8988T (cell line): ENCODE data around the gene DVL3.
"Not testable (repeated sequence)": the region's sequence is repeated elsewhere in the genome, so short reads cannot be mapped to it uniquely, and the experiment has no call there.

Experiments used
- DNase-seq: peaks from one replicate; pipeline ENCODE4 v3.0.0; 2011

The DVL3 gene

DNA sequence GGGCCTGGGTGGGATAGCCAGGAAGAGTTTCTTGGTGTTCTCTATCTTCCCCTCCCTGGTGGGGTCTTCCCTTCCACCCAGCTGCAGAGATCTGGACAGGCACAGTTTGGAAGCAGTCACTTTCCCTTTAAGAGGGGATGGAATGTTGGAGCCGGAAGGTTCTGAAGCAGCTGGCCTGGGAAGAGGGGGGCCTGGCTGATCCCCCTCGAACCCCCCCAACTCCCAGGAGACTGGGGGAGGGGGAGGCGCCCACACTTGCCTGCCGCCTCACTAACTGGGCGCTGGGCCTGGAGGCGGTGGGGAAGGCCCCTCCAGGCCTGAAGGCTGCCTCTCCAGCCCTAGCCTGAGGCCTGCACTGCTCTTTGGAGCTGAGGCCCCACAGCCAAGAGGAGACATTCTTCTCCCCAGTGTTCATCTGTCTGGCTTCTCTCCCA lies 1.4 kb downstream of the DVL3 start:
- peak; percentile 49 for DNase-seq

DNA sequence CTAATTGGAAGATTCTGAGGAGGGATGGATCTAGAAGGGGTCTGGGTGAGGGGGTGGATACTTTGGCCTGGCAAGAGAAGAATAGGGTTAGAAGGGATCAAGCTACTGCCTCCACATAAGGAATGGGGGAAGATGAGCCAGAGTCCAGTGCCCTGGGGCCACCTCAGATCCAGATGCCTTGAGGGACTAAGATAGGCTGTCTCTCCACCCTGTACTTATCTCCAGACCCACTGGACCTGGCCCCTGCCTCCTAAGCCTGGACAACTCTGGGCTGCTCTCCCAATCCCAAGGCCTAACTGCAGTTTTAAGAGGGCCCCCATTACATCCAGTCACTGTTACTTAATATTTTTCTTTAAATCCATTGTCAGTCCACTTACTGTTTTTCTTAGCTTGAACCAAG lies 2.0 kb downstream of the DVL3 start:
- DNase-seq: peak; percentile 13

DNA sequence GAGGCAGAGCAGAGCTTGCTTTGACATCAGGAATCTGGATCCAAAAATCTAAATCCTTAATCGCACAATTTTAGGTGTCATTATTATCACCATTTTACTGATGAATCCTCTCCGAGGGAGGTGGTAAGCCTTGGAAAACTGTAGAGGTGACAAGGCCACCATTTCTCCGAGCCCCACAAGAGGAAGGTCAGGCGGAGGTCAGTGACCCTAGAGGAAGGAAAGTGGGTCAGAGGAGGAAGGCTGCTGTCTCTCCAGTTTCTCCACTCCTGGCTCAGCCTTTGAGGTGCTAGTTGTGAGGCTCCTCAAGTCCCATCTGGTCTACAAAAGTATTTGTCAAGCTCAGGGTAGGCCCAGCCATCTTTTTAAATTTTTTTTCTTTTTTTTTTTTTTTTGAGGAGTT lies 3.2 kb downstream of the DVL3 start:
- DNase-seq: no peak

DNA sequence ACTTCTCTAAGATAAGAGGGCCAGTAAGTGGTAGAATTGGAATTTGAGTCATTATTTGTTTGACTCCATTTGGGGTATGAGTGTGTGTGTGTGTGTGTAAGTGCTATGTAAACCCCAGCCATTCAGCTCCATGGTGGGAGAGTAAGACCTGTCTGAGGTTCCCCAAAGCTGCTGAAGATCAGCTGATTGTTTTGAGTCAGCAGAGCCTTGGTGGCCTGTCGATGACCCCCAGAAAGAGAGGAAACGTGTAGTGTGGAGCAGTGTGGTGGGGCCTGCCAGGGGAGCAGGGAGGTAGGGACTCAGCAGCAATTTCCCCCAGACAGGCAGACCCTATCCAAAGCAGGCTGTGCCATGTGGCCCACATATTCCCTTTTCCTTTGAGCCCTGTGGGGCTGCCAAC lies 5.3 kb downstream of the DVL3 start:
- DNase-seq: no peak

DNA sequence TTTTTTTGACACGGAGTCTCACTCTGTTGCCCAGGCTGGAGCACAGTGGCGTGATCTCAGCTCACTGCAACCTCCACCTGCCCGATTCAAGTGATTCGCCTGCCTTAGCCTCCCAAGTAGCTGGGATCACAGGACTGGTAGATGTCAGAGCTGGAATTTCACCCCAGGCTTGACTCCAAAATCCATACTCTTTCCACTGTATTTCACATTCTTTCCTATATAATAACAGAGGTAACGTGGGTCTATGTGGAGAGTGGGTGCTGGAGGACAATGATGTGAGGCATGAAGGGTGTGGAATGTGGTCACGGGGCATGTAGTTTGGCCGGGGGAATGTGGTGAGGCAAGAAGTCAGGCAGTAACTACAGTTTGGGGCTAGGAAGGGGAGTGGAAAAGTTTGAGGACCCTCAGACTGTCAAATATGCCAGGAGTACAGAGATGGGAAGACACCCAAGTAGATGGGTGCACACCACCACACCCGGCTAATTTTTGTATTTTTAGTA lies 7.4 kb downstream of the DVL3 start:
- DNase-seq: not testable (repeated sequence)

DNA sequence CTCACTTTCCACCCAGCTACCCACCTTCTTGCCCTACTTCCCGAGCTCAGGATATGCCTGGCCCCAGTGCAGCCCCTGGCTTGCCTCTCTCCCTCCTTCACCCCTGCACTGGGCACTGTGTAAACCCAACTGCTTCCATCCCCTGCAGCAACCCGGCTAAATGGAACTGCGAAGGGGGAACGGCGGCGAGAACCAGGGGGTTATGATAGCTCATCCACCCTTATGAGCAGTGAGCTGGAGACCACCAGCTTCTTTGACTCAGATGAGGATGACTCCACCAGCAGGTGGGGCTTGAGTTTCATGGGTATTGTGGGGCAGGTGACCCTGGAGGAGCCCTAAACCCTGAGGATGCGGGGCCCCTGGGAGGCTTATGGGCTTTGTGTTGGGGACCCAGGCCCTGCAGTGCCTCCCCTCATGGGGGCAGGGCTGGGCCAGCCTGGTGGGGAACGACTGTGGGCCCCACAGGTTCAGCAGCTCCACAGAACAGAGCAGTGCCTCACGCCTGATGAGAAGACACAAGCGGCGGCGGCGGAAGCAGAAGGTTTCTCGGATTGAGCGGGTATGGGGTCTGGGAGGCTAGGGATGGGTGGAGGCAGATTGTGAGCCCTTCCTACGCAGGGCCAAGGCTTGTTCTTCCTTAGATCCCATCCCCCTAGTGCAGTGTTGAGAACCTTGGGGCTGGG lies 9.6 kb downstream of the DVL3 start:
- DNase-seq: no peak

DNA sequence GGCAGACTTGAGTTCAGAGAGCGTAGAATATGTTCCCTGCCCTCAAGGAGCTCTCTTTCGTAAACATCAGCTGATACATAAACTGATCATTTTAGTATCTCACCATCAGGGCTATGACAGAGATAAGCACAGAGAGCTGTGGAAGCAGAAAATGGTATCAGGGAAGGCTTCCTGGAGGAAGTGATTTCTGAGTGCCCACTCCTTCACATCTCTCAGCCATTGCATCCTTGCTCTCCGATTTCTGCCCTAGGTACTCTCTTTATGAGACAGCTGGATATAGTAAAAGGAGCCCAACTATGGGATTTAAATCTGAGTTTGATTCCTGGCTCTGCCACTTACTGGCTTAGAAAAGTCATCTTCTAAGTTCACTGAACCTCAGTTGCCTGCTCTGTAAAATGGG lies 10.4 kb downstream of the DVL3 start:
- DNase-seq: no peak

DNA sequence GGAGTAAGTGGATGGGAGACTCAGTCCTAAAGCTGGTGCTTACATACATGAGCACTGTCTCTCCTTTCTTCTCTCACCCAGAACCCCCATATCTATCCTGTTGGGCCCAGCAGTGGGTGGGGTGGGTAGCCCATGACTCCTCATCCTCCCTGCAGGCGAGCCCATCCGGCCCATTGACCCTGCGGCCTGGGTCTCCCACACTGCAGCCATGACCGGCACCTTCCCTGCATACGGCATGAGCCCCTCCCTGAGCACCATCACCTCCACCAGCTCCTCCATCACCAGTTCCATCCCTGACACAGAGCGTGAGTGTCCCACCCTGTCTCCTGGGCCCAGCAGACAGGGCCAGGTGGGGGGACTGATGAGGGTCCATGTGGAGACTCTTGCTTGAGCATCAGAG lies 11.5 kb downstream of the DVL3 start:
- DNase-seq: no peak

DNA sequence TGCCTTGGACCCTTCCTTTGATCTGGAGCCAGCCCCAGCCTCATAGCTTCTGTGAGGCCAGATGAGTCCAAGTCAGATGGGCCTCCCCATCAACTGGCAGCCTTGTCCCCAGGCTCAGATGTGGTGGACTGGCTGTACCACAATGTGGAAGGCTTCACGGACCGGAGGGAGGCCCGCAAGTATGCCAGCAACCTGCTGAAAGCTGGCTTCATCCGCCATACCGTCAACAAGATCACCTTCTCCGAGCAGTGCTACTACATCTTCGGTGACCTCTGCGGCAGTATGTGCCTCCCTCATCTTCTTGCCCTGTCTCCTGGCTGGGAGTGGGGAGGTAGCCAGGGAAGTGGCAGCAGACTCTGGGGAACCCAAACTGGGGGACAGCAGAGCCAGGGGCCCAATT lies 12.6 kb downstream of the DVL3 start:
- DNase-seq: no peak

DNA sequence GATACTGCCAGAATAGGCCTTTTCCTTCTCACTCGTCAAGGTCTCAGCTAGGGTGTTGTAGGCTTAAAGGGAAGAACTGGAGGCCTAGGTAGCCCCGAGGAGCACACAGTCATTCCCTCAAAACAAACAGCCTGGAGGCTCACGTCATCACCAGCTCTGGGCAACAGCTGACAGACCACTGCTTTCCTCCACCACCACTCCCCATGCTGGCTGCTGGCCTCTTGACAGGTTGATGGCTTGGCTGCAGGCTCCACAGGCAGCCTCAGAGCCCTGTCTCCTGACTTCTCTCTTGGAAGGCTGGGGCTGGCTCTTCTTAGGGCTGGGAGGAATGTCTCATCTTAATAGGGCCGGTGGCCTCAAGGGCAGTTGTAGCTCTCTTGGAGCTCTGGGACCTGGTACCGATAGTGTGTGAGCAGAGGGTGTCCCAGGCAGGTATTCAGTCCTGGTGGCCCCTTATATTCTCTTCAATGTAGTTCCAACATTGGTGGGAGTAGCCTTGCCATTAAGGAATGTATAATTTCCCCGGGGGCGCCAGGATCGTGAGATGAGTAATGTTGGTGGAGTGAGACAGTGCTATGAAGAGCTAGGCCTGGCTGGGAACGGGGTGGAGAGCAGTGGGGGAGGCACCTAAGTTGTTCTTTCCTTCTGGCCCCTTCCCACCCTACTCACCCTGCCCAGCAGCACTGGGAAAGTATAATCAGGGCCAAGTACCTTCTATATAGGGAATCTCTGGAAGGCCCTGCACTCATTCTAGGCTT lies 13.4 kb downstream of the DVL3 start:
- DNase-seq: no peak

DNA sequence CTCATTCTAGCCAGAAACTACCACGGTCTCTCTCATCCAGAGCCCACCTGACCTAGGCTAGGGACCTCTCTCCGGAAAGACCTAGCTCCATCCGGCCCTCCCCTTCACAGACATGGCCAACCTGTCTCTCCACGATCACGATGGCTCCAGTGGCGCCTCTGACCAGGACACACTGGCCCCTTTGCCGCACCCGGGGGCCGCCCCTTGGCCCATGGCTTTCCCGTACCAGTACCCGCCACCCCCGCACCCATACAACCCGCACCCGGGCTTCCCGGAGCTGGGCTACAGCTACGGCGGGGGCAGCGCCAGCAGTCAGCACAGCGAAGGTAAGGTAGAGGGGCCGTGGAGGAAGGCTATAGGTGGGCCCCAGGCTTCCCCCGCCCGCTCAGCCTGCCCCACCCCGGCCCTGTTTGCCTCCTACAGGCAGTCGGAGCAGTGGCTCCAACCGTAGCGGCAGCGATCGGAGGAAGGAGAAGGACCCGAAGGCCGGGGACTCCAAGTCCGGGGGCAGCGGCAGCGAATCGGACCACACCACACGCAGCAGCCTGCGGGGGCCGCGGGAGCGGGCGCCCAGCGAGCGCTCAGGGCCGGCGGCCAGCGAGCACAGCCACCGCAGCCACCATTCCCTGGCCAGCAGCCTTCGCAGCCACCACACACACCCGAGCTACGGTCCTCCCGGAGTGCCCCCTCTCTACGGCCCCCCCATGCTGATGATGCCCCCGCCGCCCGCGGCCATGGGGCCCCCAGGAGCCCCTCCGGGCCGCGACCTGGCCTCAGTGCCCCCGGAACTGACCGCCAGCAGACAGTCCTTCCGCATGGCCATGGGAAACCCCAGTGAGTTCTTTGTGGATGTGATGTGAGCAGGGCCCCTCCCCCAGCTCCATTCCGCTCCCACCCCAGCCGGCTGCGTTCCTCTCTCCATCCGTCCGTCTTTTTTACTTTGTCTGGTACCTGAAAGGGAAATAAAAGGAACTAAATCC lies 15.0 kb downstream of the DVL3 start:
- DNase-seq: no peak

DNA sequence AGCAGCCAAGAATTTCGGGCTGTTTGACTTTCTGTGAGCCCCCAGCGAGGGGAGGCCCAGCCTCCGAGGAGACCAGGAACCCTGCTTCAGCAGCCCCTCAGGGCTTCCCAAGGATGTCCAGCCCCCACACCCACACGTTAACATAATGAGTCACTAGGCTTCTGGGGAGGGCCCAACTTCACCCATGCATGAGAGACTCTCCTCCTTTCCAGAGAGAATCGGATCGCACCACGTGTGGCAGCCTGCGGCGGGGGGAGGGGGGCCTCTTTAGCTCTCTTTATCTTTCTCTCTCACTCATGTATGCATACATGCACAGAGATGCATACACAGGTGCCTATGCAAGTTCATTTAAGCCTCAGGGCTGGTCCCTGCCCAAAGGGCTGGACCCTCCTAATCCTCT lies 16.4 kb downstream of the DVL3 start:
- no peak for DNase-seq

DNA sequence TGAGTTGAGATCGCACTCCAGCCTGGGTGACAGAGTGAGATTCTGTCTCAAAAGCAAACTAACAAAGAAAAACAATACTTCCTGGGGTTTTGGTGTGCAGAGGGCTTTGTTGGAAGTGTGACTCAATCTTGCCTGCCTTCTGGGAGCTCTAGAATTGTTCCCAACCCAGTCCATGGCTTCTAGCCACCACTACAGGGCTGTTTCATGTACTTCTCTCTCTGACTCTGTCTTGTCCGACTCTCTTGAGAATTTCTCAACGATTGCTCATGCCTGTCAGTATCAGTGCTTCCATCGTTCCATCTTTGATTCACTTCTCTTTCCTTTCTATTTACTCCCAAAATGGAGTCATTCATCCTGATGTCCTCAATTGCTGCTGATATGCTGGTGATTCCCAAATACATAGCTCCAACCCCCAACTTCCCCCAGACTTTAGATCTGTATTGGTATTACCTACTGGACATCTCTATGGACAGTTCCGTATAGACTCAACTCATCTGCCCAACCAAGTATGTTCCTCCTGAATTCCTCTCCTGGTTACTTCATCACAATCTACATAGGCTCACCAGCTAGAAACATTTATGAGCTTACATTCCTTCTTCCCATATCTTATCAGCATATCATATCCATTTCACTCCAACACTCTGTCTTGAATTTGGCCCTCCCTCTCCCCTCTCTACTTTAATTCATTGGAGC lies 17.6 kb downstream of the DVL3 start:
- DNase-seq: no peak

DNA sequence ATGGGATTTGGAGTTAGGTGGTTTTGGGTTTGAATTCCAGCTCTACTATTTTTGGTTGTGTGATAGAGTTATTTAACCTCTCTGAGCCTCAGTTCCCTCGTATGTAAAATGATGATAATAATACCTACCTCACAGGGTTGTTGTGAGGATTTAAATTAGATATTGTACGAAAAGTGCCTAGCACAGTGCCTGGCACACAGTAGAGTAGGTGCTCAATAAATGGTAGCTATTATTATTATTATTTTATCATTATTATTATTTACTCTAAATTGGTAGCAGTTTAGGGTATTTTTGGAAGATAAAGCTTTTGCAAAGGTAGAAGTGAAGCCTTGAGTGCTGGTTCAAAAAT lies 18.2 kb downstream of the DVL3 start:
- no peak for DNase-seq

DNA sequence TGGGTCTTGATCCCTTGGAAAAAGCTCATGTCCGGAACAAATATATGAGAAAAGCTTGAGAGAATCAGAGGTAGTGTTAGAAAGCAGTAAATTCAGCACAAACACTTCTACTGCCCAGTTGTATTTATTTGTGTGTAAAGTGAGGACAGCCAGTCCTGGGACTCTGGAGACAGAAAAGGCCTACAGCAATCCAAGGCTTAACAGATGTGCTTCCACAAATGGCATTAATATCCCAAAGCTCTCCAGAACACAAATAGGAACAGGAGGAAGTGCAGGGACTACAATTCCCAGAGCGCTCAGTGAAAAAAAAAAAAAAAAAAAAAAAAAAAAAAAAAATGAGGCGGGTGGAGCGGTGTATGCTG lies 19.1 kb downstream of the DVL3 start:
- no peak for DNase-seq

DNA sequence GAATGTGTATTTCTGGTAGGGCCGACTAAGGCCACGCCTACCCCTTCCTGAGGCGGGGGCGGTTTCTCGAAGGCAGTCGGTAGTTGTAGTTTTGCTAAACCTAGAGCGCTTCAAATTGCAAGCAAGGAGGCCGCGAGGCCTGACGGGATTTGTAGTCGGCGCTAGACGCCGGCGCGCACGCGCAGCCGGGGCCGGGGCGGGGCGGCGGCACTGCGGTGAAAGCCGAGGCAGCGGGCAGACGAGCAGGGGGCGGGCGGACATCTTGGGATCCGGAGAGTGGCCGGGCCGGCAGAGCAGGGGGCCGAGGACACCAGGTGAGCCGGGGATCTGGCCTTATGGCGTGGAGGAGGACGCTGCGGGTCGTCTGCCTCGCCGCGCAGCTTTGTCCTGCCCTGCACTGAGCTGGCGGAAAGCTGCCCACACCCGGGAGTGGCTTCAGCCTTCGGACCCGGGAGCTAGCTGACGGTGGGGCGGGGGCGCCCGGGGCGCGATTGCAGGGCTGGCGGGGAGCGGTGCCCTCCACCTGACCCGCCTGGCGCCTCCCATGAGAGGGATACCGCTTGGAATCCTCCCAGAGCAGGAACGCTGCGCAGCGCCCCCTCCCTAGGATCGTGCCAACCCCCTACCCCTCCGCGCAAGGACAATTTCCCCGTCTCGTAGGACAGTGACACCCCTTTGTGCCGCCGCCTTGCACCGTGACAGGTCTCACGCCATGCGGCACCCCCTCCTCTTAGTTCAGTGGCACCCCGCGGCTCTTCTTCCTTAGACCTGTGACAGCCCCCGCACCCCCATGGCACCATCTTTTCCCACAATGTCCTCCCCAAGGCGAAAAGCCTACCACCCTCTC lies 19.7 kb downstream of the DVL3 start, which contains the start of gene AP2M1:
Gene AP2M1 (plus strand): TSS at position 210 of the 847 bp plus-strand sequence. CDS start 2,139 bp downstream, outside the sequence.
- peak; percentile 91 for DNase-seq

DNA sequence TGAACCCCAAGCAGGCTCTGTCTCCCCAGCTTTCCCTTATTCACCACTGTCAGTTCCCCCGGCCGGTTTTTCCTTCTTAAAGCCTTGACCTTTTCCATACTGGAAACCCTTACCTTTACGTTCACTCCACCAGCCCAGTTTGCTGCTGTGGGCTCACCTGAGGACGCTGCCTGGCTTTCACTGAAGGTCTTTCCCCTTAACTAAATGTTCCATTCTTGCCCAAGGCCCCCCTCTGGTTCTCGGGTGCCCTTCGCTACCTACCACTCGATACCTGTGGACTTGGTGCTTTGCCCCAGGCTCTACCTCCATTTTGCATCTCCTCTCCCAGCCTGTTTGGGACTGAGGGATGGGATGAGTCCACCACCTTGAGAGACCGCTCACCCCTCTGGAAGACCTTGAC lies 20.3 kb downstream of the DVL3 start:
- no peak for DNase-seq

DNA sequence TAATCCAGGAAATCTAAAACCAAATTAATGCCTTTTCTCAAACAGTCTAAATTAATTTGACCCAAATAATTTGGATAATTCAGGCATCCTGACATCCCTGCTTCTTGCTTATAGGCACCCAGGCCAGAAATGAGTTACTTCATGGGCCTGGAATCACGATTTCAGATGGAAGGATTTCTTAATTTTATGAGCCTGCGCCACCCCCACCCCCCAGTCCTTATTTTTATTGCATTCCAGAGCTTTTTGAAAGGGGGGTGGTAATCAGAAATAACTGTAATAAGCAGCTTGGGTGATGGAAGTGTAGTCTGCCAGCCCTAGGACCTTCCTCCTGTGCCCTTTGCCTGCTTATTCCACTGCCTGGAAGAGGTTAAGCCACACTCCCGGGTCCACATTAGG lies 20.8 kb downstream of the DVL3 start:
- no peak for DNase-seq

DNA sequence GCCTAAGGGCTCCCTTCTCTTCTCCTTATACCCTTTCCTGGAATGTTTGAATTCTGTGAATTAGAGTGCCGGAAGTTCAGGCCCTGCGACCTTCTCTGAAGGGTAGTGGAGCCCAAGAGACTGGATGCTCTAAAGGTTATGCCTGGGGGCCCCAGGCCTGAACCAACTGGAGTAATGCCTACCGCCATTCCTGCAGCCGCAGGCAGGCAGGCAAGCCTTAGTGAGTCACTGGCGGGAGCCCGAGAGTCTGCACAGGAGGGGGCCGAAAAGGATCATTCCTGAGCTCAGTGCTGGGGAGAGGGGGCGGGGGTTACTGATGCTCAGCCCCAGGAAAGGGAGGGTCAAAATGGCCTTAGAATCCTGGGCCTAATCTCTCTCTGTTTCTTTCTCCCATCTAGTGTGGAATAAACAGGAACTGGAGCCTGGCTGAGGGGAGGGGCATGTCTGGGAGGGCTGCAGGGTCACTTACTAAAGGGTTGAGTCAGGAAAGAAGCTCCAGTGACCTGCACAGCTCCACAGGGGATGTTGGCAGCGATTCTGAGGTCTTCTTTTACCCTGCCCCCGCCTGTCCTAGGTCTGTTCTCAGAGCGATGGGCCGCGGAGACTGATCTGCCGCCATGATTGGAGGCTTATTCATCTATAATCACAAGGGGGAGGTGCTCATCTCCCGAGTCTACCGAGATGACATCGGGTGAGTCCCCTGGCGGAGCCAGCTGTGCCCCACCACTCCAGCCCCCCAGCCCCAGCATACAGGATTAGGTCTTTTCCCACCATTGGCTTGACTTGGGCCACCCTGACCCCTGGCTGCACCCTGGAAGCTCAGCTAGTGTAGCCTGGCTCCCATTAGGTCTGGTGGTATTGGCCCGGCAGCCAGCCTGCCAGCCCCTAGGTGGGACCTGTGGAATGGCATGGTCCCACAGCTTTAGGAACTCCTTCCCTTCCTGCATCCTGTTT lies 21.5 kb downstream of the DVL3 start:
- DNase-seq: peak; percentile 87

DNA sequence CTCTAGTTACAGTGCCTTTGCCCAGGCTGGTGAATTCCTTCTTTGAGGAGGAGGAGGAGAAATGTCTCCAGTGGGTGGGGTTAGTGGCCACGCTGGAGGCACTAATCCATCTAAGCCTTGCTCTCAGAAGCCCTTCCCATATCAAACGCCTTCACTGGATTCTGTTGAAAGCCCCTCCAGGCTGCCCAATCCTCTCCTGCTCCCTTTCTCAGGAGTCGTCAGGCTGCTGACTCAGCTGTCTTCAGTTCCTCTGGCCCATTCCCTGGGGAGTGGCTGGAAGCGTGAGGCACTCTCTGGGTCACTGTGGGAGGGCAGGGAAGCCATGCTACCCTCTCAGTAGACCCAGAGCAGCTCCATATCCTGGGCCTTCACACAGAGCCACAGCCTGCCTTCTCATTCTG lies 22.2 kb downstream of the DVL3 start:
- no peak for DNase-seq
